Lung (tissue), 12 donors: ENCODE data around the gene SLC6A9. TPM values are rescaled to one million over a fixed set of nuclear protein-coding genes. Genes with fewer than 3 reads are reported as not detected.

ENCODE experiments used
- ATAC-seq: fragments of 200-7000 bp; cut with Tn5 transposase; one replicate; pipeline ENCODE4 v1.9.1; 2020; ENCODE audit warnings: moderate number of reproducible peaks; ENCODE audit not compliant: insufficient read depth, low FRiP score
- DNase-seq, 3 donors: peaks; one replicate each; pipeline ENCODE4 v3.0.0-alpha.2; 2013 to 2017
- H3K27ac ChIP-seq, 2 donors: one replicate each; pipeline ENCODE4 v1.5.1; 2013; ENCODE audit warnings: mild to moderate bottlenecking in 2 of 2, moderate library complexity in 2 of 2, control low read depth in 1 of 2, inconsistent platforms in 1 of 2, low read depth in 1 of 2, low read length in 1 of 2
- H3K27me3 ChIP-seq, 3 donors: one replicate each; pipeline ENCODE4 v1.5.1; 2013; ENCODE audit warnings: low read length in 2 of 3; ENCODE audit not compliant: control insufficient read depth in 3 of 3, insufficient read depth in 3 of 3
- H3K36me3 ChIP-seq, 4 donors: one replicate each; pipeline ENCODE4 v1.5.1; 2013; ENCODE audit warnings: low read length in 4 of 4, mild to moderate bottlenecking in 1 of 4, moderate library complexity in 1 of 4; ENCODE audit not compliant: control insufficient read depth in 4 of 4, insufficient read depth in 4 of 4
- H3K4me1 ChIP-seq, 5 donors: one replicate each; pipeline ENCODE4 v1.5.1; 2013; ENCODE audit warnings: low read length in 5 of 5, mild to moderate bottlenecking in 2 of 5, moderate library complexity in 1 of 5; ENCODE audit not compliant: control insufficient read depth in 5 of 5, insufficient read depth in 5 of 5
- H3K4me3 ChIP-seq: one replicate; pipeline ENCODE4 v1.5.1; 2013; ENCODE audit warnings: mild to moderate bottlenecking, control low read depth, moderate library complexity
- H3K9ac ChIP-seq, 2 donors: one replicate each; pipeline ENCODE4 v1.5.1; 2013; ENCODE audit warnings: low read length in 2 of 2, control low read depth in 1 of 2; ENCODE audit not compliant: insufficient read depth in 1 of 2
- H3K9me3 ChIP-seq, 4 donors: one replicate each; pipeline ENCODE4 v1.5.1; 2013; ENCODE audit warnings: low read length in 3 of 4, mild to moderate bottlenecking in 1 of 4, moderate library complexity in 1 of 4; ENCODE audit not compliant: control insufficient read depth in 4 of 4, insufficient read depth in 3 of 4
- WGBS, 2 donors: extraction: QIAGEN DNeasy Blood & Tissue Kit; methylation state at CpG; one replicate each; pipeline ENCODE4 v1.1.7; 2013; 5-methylcytosine and 5-hydroxymethylcytosine counted together
- polyA plus RNA-seq, 2 donors: library from polyadenylated mRNA; stranded (reverse); fragments of 200-250 nt; gene quantifications; one replicate each; pipeline ENCODE4 v1.2.1, GENCODE V29; 2013
- total RNA-seq, 2 donors: library from RNA; depleted of rRNA in 1 of 2; stranded (reverse); fragments of >200 nt in 1 of 2; gene quantifications; one replicate each; pipeline ENCODE4 v1.2.1, GENCODE V29; 2014 to 2021
- TF ChIP-seq, protein P1 (sequence below): IDR thresholded peaks from 2 replicates; pipeline ENCODE4 v1.5.1; 2012; ENCODE audit warnings: mild to moderate bottlenecking; ENCODE audit errors: control extremely low read depth, extremely low read depth
- donor health status: control.
- donor health status: control.
- donor health status: Bipolar disorder and iron deficiency.
- donor health status: healthy.
- donor health status: DM: yes; HTN: yes; CAD: no.

Gene SLC6A9
- total and polyA plus RNA-seq, 4 donors: 8.7 to 29.9 (median 9.4) TPM

DNA sequence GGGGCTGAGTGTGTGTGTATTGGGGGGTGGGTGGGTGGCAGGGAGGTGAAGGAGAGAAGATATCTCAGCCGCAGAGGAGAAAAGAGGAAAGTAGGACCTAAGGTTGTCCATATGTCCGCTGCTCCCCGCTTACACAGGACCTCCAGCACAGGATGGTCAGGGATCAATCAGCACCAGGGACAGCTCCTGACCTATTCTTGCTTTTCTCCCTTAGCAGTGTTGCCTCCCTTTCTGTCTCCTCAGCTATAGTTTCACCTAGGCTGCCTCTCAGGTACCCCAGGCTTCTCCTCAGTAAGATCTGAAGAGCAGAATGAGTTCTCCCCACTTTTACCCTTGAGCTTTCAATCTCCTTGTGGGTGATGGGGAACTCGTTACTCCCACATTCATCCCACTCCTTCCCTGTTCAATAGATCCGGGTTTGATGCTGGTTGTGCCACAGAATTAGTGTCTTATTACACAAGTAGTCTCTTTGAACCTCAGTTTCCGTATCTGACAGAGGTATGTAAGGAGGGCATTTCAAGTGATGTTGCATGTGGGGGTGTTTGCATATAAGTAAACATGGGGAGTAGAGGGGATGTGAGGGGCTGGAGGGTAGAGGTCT lies 62.8 kb downstream of the SLC6A9 start:
- WGBS, 2 donors: 89 to 90% methylated on average over 6 of the region's 6 CpGs
- Histone ChIP-seq H3K9me3 (no peaks in the 10 kb centered on the region), H3K4me3 (no peak overlapping the region), H3K9ac (no peak overlapping the region), H3K27me3 (no peaks in the 10 kb centered on the region), H3K36me3 (peaks cover 4 to 25% (median 5%) of the 10 kb centered on the region in 4 donors), H3K4me1 (peaks cover 0 to 8% (median 0%) of the 10 kb centered on the region in 5 donors), H3K27ac (no peak overlapping the region)
- no peak for ATAC-seq
- TF ChIP-seq, protein P1, sequence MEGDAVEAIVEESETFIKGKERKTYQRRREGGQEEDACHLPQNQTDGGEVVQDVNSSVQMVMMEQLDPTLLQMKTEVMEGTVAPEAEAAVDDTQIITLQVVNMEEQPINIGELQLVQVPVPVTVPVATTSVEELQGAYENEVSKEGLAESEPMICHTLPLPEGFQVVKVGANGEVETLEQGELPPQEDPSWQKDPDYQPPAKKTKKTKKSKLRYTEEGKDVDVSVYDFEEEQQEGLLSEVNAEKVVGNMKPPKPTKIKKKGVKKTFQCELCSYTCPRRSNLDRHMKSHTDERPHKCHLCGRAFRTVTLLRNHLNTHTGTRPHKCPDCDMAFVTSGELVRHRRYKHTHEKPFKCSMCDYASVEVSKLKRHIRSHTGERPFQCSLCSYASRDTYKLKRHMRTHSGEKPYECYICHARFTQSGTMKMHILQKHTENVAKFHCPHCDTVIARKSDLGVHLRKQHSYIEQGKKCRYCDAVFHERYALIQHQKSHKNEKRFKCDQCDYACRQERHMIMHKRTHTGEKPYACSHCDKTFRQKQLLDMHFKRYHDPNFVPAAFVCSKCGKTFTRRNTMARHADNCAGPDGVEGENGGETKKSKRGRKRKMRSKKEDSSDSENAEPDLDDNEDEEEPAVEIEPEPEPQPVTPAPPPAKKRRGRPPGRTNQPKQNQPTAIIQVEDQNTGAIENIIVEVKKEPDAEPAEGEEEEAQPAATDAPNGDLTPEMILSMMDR: no peak
- DNase-seq: peak; percentile 37 to 66 (median 45)

DNA sequence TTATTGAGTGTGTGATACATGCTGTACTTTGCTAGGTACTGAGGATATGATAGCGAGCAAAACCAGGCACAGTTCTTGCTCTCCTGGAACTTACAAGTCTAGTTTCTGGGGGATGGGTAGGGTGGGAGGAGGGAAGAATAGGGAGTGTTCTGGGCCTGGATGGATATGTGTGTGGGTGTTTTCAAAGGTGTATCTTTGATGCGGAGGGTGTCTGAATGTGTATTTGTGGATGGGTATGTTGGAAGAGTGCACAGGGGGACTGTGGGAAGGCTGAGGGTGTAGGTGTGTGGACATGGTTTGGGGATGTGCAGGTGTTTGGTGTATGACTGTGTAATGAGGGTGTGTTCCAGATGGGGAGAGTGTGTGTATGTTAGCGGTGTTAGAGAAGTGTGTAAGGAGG lies 65.9 kb downstream of the SLC6A9 start:
- no peak overlapping the region for H3K9ac ChIP-seq
- H3K27me3 ChIP-seq: no peaks in the 10 kb centered on the region
- no peaks in the 10 kb centered on the region for H3K9me3 ChIP-seq
- ATAC-seq (no peak), DNase-seq (no peak)
- H3K4me3 ChIP-seq: no peak overlapping the region
- no peak overlapping the region for H3K27ac ChIP-seq
- 92% methylated on average over 3 of the region's 3 CpGs for WGBS, 2 donors
- H3K4me1 ChIP-seq: peaks cover 0 to 1% (median 0%) of the 10 kb centered on the region in 5 donors
- TF ChIP-seq, protein P1: no peak
- H3K36me3 ChIP-seq: peaks cover 3 to 29% (median 6%) of the 10 kb centered on the region in 4 donors

DNA sequence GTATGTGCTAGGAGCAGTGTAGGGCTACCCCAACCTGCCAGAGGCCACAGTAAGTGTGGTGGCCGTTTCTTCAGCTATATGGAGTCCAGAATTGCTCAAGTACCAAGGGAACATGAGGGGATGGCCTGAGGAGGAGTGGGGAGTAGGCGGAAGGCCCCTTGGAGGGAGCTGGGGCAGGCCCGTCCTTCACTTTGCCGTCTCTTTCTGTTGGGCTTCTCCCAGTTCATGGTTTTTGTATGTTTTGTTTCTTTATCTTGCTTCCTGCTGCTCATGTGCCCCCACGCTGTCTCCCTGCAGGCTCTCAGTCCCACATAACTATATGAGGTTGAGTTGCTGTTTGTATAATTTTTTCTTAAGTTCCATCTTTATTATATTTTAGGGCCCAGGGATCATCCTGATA lies 67.4 kb downstream of the SLC6A9 start:
- no peaks in the 10 kb centered on the region for H3K4me1 ChIP-seq
- H3K4me3 ChIP-seq: no peak overlapping the region
- no peaks in the 10 kb centered on the region for H3K27me3 ChIP-seq
- 62 to 79% methylated on average over 5 of the region's 5 CpGs for WGBS, 2 donors
- no peak overlapping the region for H3K9ac ChIP-seq
- H3K9me3 ChIP-seq: no peaks in the 10 kb centered on the region
- H3K36me3 ChIP-seq: peaks cover 3 to 39% (median 12%) of the 10 kb centered on the region in 4 donors
- TF ChIP-seq, protein P1: no peak
- ATAC-seq (no peak), DNase-seq (no peak)
- no peak overlapping the region for H3K27ac ChIP-seq

- no peaks in the 10 kb centered on the region for H3K4me1 ChIP-seq
- TF ChIP-seq, protein P1: no peak
- H3K27ac ChIP-seq: no peak overlapping the region
- no peak overlapping the region for H3K4me3 ChIP-seq
- ATAC-seq: no peak
- no peaks in the 10 kb centered on the region for H3K27me3 ChIP-seq
- no peak for DNase-seq
- WGBS, 2 donors: 89 to 91% methylated on average over 3 of the region's 3 CpGs
- H3K36me3 ChIP-seq: peaks cover 3 to 47% (median 12%) of the 10 kb centered on the region in 4 donors
- H3K9me3 ChIP-seq: no peaks in the 10 kb centered on the region
- no peak overlapping the region for H3K9ac ChIP-seq
Measured at GRCh38 chr1:43963006-43963405, 68.3 kb downstream of the SLC6A9 start.
